NCI-H345 treated with DMSO at 0.1 percent for 48 hours (cell line): ENCODE results near the gene LY6G5C.
A peak's percentile ranks its signal among the peaks of the same experiment; 100 is the strongest.

Experiments used
- DNase-seq: peaks from one replicate; lab custom pipeline; 2025; ENCODE audit not compliant: unreplicated experiment; lab: John Stamatoyannopoulos, UW

The LY6G5C gene

DNA sequence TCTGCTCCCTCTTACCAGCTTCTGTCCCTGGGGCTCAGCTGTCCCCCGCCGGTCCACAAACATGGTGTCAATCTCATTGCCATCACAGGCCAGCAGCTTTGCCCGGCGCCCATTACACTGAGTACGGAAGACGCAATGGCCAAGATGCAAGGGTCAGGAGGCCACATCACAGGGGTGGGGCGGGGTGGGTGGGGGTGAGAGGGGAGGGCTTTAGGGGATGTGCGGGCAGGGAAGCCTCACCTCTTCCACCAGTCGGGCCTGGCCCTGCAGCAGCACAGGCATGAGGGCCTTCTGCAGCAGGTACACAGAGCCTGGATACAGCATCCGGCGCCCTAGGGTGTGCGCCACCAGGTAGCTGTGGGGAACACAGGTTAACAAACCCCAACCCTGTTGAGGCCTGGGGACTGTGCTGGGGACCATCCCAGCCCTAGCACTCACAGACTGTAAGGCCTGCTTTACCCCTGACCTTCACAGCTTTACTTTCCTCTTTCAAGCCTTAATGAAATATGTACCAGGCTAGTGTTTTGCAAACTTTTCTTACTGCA lies 10.8 kb upstream of the LY6G5C start:
- no peak for DNase-seq

- no peak for DNase-seq
Observed at GRCh38 chr6:31691078-31691463, 10.2 kb upstream of the LY6G5C start.

GRCh38 chr6:31690231-31691077 lies 9.6 kb upstream of the LY6G5C start:
- DNase-seq: no peak

DNA sequence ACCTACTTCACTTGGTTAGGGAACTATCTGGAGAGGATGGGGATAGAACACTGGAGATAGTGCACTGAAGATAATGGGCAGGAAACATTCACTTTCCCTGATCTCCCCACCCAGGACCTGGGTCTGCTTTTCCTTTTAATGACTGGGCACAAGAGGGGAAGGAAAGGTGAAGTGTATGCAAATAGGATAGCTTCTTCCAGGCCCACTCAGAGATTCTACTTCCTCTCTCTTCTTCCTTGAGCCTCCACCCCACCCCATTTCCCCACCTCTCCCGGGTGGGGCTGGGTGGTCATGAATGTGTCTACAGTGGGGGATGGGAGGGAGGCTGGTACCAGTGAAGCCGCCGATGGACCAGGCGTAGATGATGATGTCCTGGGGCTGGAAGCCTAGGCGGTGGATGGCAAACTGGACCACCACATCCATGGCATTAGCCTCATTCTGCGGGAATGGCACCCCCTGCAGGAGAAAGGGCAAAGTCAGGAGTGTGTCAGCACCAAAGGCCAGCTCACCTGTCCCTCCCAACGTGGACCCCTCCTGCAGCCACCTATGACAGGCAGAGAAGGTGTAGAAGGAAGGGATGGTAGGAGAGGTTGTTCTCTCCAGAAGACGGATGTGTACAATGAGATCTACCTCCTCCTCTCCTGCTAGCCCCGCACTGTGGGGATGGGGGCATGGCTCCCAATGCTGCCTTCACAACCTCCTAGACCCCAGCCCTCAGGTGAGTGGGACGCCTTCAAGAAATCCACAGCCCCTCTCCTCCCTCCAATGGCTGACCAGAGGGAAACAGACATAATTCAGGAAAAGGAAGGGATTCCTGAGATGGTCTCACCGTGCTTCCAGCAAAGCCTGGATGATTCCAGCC lies 8.6 kb upstream of the LY6G5C start:
- no peak for DNase-seq

GRCh38 chr6:31687860-31688693 lies 7.2 kb upstream of the LY6G5C start:
- no peak for DNase-seq

DNA sequence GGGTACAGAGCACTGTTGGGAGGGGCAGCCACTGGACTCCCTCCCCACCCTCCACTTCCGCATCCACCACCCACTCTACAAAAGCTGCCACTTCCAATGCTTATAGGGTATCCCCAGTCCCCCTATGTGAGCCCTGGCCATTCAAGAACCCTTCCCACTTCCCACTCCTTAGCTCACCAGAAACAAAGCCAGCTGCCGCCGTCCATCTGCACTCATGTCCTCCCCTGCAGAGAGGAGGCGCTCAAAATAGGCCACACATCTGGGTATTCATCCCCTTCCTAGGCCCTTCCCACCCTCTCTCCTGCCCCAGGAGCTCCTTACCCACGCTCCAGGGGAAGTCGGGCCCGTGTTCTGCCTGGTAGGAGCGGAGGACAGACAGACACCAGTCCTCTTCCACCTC lies 6.5 kb upstream of the LY6G5C start:
- no peak for DNase-seq

- no peak for DNase-seq
Observed at GRCh38 chr6:31686483-31686882, 5.6 kb upstream of the LY6G5C start.

- no peak for DNase-seq
Observed at GRCh38 chr6:31683591-31683990, 2.7 kb upstream of the LY6G5C start.

- DNase-seq: no peak
Observed at GRCh38 chr6:31681135-31681671, 336 bp upstream of the LY6G5C start.

DNA sequence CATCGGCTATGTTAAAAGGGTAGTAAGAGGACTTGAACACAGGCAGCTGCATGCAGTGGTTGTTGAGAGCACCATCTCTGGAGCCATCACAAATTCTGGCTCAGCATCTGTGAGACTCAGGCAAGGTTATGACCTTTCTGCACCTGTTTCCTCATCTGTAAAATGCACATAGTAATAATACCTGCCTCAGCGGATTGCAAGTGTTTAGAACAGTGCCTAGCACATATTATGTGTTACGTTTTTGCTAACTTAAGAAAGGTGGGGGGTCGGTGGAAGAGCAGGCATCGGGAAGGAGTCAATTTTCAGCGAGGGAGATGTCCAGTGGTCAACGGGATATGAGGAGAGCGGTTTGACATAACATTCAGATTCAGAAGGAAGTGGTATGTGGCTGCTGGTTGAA lies 2.9 kb downstream of the LY6G5C start:
- DNase-seq: no peak

- no peak for DNase-seq
Observed at GRCh38 chr6:31676904-31677303, 4.0 kb downstream of the LY6G5C start.

DNA sequence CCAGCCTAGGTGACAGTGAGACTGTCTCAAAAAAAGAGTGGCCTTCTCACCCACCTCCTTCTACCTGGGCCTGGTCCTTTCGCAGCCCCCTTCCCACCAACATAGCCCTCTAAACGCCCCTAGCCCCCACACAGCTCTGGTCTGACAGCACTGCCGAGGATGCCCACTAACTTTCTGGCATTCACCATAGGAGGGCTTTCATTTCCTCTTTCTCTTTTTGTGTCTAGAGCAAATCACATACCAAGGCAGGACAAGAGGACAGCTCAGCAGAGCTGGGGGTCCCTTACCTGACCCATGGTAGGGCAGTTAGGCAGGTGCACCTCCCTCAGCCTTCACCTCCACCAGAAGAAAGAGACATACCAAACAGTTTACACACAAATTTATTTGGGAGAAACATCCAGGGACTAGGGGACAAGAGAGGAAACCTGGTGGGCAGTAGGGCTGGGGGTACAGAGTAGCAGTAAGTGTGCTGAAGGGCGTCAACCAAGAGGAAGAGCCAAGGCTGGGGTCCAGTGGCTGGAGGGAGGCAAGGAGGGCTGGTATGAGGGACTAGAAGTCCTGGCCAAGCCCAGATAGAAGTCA lies 4.5 kb downstream of the LY6G5C start:
- DNase-seq: no peak

GRCh38 chr6:31669676-31670075 lies 11.2 kb downstream of the LY6G5C start, which contains the start of gene LY6G5B:
LY6G5B (plus strand) TSS chr6:31669976; CDS start chr6:31670951, 975 bp downstream.
- no peak for DNase-seq

- no peak for DNase-seq
Observed at GRCh38 chr6:31666337-31666965, 14.4 kb downstream of the LY6G5C start.

- DNase-seq: peak; percentile 96
Observed at GRCh38 chr6:31665501-31666336, 15.1 kb downstream of the LY6G5C start, which contains the start of gene CSNK2B. CSNK2B (plus strand) TSS chr6:31666080; CDS start chr6:31666832, 752 bp downstream.

GRCh38 chr6:31664790-31665500 lies 15.9 kb downstream of the LY6G5C start, which contains the start of gene GPANK1:
GPANK1 (minus strand) TSS chr6:31664997; CDS start chr6:31664478, 519 bp downstream.
- peak; percentile 82 for DNase-seq

DNA sequence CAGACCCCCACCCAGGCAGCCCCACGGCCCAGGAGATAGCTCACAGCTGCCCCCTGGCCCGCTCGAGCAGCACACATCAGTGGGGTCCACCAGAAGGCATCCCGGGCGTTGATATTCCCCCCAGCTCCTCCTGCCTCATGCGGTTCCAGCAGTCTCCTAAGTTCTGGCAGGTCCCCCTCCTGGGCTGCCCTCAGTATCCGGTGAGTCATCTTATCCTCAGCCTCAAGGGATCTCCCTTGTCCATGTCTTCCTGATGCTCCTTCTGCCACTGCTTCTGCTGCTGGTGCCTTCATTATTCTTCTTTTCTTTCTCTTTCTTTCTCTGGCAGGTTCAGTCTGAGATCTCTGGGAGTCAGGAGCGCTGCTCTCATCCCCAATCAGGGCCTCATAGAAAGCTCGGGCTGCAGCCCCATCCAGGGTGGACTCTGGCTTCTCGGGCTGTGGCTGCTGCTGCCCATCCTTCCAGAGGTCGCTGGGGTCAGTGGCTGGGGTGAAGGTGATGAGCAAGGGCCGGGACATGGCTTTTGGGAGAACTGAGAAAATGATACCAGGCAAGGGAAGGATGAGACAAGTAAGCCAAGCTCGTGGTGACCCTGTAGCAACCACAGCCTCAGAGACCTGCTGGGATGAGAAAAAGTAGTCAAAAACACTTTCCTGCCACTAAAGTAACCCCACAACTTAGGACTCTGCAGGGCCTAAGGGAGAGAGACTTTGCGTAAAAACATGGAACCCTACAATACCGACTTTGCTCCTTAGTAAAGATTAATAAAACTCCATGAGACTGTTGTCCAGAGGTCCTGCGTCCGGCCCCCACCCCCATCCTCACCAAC lies 16.7 kb downstream of the LY6G5C start:
- no peak for DNase-seq
